Prostate gland (tissue), 2 donors: ENCODE results near the gene KLK15. TPM values are rescaled to one million over a fixed set of nuclear protein-coding genes. Genes with fewer than 3 reads are reported as not detected.

ENCODE experiments used
- DNase-seq: peaks from one replicate; pipeline ENCODE4 v3.0.0-alpha.2; 2019; ENCODE audit warnings: low spot score
- H3K27ac ChIP-seq, 2 donors: fragments of 200-600 bp; sonication (generic); 2 replicates each; pipeline ENCODE4 v1.5.1; 2017 to 2019
- H3K27me3 ChIP-seq: fragments of 200-600 bp; sonication (generic); replicated peaks from 2 replicates; pipeline ENCODE4 v1.5.1; 2019; ENCODE audit not compliant: insufficient read depth
- H3K36me3 ChIP-seq, 2 donors: fragments of 200-600 bp; sonication (generic); 1 replicate in 1 of 2; 2 replicates in 1 of 2; pipeline versions ENCODE4 v1.5.1 to v1.8.1; 2017 to 2019
- H3K4me1 ChIP-seq: fragments of 200-600 bp; sonication (generic); replicated peaks from 2 replicates; pipeline ENCODE4 v1.5.1; 2019
- H3K4me3 ChIP-seq, 2 donors: fragments of 200-600 bp; sonication (generic); 2 replicates each; pipeline ENCODE4 v1.5.1; 2017 to 2019
- H3K9me3 ChIP-seq: fragments of 200-600 bp; sonication (generic); 2 replicates; pipeline ENCODE4 v1.5.1; 2017
- POLR2A ChIP-seq: fragments of 450-650 bp; IDR thresholded peaks from one replicate; pipeline ENCODE4 v1.6.1; 2016; ENCODE audit warnings: antibody characterized with exemption, mild to moderate bottlenecking
- POLR2AphosphoS5 ChIP-seq: sonication (generic); formaldehyde crosslinking; IDR thresholded peaks from one replicate; pipeline ENCODE4 v1.6.1; 2017; ENCODE audit warnings: antibody characterized with exemption
- WGBS: methylation state at CpG from one replicate; pipeline ENCODE4 v1.1.5; 2018; 5-methylcytosine and 5-hydroxymethylcytosine counted together
- intact Hi-C: fragments of 100-400 bp; cut with DNase I; formaldehyde crosslinking; loops from one replicate; pipeline ENCODE4 v1.14.2; 2022
- total RNA-seq, 2 donors: library from RNA; depleted of rRNA; stranded (reverse); fragments of >200 nt; gene quantifications; one replicate each; pipeline ENCODE4 v1.1.0, GENCODE V29; 2016
- TF ChIP-seq, protein P1 (sequence below), 4 experiments: fragments of 200-600 bp in 2 of 4; fragments of 450-650 bp in 2 of 4; sonication (generic) in 2 of 4; IDR thresholded peaks; 1 replicate in 3 of 4; 2 replicates in 1 of 4; pipeline ENCODE4 v1.5.1; 2016 to 2019; ENCODE audit warnings: antibody characterized with exemption in 4 of 4, mild to moderate bottlenecking in 2 of 4, moderate library complexity in 2 of 4

Gene KLK15
- total RNA-seq, 2 donors from 2014 or later = 4.0 to 8.5 TPM

DNA sequence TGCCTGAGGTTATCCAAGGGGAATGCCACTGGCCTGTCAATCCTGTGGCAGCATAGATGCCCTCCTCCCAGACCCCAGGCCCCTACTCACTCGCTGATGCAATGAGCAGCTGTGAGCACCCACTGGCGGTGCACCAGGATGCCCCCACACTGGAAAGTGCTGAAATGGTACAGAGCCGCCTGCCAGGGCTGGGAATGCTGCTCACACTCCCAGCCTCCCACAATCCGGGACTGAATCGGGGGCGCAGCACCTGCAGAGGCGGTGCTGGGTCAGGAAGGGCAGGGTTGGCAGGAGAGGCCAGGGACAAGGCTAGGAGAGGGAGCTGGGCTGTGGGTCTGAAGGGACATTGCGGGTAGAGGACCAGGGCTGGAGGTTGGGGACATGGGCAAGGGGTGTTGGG, 11.8 kb downstream of the KLK15 start:
- 60% methylated on average over 8 of the region's 8 CpGs for WGBS
- Histone ChIP-seq H3K4me1 (no peaks in the 10 kb centered on the region), H3K27ac (no peak overlapping the region), H3K4me3 (no peak overlapping the region), H3K36me3 (no peaks in the 10 kb centered on the region), H3K9me3 (no peaks in the 10 kb centered on the region), H3K27me3 (no peaks in the 10 kb centered on the region)
- intact Hi-C loops = no loop called here
- DNase-seq = no peak
- TF ChIP-seq, protein P1, sequence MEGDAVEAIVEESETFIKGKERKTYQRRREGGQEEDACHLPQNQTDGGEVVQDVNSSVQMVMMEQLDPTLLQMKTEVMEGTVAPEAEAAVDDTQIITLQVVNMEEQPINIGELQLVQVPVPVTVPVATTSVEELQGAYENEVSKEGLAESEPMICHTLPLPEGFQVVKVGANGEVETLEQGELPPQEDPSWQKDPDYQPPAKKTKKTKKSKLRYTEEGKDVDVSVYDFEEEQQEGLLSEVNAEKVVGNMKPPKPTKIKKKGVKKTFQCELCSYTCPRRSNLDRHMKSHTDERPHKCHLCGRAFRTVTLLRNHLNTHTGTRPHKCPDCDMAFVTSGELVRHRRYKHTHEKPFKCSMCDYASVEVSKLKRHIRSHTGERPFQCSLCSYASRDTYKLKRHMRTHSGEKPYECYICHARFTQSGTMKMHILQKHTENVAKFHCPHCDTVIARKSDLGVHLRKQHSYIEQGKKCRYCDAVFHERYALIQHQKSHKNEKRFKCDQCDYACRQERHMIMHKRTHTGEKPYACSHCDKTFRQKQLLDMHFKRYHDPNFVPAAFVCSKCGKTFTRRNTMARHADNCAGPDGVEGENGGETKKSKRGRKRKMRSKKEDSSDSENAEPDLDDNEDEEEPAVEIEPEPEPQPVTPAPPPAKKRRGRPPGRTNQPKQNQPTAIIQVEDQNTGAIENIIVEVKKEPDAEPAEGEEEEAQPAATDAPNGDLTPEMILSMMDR (IDR thresholded peaks at IDR 0.05) = no peak
- TF ChIP-seq POLR2A (no peak), POLR2AphosphoS5 (no peak)

DNA sequence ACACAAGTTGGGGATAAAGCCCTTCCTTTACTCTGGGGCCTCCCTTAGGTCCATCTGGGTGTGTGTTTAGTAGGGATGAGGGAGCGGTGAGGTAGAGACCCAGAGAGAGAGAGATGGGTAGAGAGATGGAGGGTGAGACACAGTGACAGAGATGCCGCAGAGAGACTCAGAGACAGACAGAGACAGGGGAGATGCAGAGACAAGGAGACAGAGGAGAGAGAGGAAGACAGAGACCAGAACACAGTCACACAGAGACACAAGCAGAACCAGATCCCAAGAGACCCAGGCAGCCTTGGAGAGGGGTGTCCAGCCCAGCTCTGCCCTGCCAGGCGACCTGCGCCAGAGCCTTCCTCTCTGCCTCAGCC, 12.1 kb downstream of the KLK15 start:
- Histone ChIP-seq H3K27ac (peak overlapping the region in 1 of 2 donors; percentile 25), H3K4me3 (no peak overlapping the region), H3K27me3 (no peaks in the 10 kb centered on the region), H3K4me1 (no peaks in the 10 kb centered on the region), H3K9me3 (no peaks in the 10 kb centered on the region), H3K36me3 (no peaks in the 10 kb centered on the region)
- WGBS = 54% methylated on average over 4 of the region's 4 CpGs
- DNase-seq = no peak
- intact Hi-C loops = no loop called here
- TF ChIP-seq POLR2AphosphoS5 (no peak), POLR2A (no peak)
- TF ChIP-seq, protein P1 (IDR thresholded peaks at IDR 0.05) = no peak

DNA sequence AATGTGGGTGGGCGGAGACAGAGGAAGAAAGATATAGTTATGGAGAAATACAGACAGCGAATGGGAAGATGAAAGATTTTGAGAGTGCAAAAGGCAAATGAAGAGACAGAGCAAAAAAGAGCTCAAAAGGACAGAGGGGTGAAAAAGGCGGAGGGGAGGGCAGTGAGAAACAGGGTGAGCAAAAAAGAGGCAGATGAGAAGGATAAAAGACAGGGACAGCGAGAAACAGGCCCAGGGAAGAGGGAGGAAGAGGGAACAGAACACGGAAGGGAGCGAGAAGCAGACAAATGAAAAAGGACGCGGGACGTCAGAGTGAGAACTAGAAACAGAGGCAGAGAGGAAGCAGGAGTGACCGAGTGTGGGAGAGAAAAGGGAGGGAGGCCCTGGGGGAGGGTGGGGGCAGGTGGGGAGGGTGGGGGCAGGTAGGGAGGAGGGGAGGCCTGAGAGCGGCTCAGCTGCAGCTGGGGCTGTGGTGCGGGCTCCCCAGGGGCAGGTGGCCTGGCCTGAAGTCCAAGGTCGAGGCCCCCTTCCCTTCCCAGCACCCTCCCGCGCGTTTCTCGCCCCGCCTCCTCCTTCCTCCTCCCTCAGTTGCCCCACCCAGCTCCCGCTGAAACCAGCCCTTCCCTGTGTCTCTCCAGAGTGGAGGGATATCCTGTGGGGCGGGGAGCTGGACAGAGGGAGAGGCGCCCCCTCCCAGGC, 12.7 kb downstream of the KLK15 start:
- 5% methylated on average over 21 of the region's 21 CpGs for WGBS
- intact Hi-C loops = no loop called here
- no peak for TF ChIP-seq POLR2AphosphoS5
- H3K4me3 ChIP-seq = peak overlapping the region in 1 of 2 donors; percentile 12
- H3K27me3 ChIP-seq = no peaks in the 10 kb centered on the region
- no peaks in the 10 kb centered on the region for H3K9me3 ChIP-seq
- no peaks in the 10 kb centered on the region for H3K36me3 ChIP-seq
- DNase-seq = no peak
- H3K27ac ChIP-seq = peak overlapping the region; percentile 11 to 25
- no peaks in the 10 kb centered on the region for H3K4me1 ChIP-seq

DNA sequence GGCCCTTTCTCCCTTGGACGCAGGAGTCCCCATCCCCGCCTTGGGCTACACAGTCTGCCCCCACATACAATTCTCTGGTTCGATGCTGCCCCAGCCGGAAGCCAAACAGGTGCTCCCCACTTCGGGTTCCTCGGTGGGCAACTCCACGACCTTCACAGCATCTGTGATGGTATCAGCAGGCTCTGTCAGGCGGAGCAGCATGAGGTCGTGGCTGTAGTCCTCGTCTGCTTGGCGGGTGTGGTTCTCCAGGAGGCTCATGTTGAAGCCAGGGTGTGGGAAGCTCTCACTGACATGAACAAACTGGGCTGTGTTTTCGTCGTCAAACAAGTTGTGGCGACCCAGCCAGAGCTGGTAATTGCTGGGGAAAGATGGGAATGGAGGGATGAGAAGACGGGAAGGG, 13.3 kb downstream of the KLK15 start:
- Histone ChIP-seq H3K27me3 (no peaks in the 10 kb centered on the region), H3K36me3 (no peaks in the 10 kb centered on the region), H3K4me1 (no peaks in the 10 kb centered on the region), H3K9me3 (no peaks in the 10 kb centered on the region), H3K4me3 (no peak overlapping the region), H3K27ac (peak overlapping the region in 1 of 2 donors; percentile 11)
- TF ChIP-seq POLR2AphosphoS5 (no peak), POLR2A (no peak)
- TF ChIP-seq, protein P1 (IDR thresholded peaks at IDR 0.05) = no peak
- intact Hi-C loops = no loop called here
- WGBS = 7% methylated on average over 15 of the region's 15 CpGs
- no peak for DNase-seq

DNA sequence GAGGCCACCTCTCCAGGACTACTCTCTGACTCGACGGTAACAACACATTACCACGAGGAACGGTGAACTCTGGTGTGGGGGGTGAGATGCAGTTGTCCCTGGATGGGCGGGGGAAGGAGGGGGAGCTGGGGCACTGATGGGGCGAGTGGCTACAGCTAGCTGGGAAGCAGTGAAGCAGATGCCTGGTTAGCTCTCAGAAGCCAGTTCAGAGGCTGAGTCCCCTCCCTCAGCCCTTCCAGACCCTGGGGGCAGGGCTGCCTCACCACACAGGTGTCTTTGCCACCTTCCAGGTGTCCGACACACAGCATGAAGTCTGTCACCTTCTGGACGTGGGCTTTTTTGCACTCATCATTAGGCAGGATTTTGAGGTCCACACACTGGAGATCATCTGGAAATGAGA, 13.7 kb downstream of the KLK15 start:
- no peak for DNase-seq
- no peaks in the 10 kb centered on the region for H3K27me3 ChIP-seq
- no peak for TF ChIP-seq POLR2A
- TF ChIP-seq POLR2AphosphoS5 = no peak
- TF ChIP-seq, protein P1 (IDR thresholded peaks at IDR 0.05) = no peak
- WGBS = 29% methylated on average over 8 of the region's 8 CpGs
- H3K27ac ChIP-seq = no peak overlapping the region
- intact Hi-C loops = no loop called here
- no peak overlapping the region for H3K4me3 ChIP-seq
- no peaks in the 10 kb centered on the region for H3K9me3 ChIP-seq
- H3K36me3 ChIP-seq = no peaks in the 10 kb centered on the region
- H3K4me1 ChIP-seq = no peaks in the 10 kb centered on the region
